ENCODE results near the gene GOLGA6D.
A peak's percentile ranks its signal among the peaks of the same experiment; 100 is the strongest.
"Not testable (repeated sequence)": the region's sequence is repeated elsewhere in the genome, so short reads cannot be mapped to it uniquely, and the experiment has no call there.

Gene GOLGA6D

DNA sequence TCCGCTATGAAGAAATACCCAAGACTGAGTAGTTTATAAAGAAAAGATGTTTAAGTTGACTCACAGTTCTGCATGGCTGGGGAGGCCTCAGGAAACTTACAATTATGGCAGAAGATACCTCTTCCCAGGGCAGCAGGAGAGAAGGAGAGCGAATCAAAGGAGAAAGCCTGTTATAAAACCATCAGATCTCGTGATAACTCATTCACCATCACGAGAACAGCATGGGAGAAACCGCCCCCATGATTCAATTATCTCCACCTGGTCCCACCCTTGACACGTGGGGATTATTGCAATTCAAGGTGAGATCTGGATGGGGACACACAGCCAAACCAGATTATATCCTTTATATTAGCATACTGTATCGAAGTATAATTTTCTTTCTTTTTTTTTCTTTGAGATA lies 49.5 kb downstream of the GOLGA6D start:
- DNase-seq (ENCODE audit: low read depth), result not testable (repeated sequence)

DNA sequence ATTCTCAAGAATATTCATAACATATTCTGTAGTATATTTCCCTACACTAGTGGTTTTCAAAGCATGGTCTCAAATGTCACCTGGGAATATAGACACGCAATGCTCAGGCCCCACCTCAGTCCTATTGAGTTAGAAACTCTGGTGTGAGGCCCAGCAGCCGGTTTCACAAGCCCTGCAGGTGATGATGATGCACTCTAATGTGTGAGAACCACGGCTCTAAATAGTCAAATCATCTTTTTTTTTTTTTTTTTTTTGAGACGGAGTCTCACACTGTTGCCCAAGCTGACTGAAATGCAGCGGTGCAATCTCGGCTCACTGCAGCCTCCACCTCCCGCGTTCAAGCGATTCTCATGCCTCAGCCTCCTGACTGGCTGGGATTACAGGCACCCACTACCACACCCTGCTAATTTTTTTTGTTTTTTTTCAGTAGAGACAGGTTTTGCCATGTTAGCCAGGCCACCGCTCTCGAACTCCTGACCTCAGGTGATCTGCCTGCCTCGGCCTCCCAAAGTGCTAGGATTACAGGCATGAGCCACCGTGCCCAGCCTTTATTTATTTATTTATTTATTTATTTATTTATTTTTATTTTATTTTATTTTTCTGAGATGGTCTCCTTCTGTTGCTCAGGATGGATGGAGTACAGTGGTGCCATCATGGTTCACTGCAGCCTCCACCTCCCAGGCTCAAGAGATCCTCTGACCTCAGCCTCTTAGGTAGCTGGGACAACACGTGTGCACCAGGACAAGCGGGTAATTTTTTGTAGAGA lies 51.2 kb downstream of the GOLGA6D start:
- not testable (repeated sequence) for DNase-seq (ENCODE audit: low read depth)

DNA sequence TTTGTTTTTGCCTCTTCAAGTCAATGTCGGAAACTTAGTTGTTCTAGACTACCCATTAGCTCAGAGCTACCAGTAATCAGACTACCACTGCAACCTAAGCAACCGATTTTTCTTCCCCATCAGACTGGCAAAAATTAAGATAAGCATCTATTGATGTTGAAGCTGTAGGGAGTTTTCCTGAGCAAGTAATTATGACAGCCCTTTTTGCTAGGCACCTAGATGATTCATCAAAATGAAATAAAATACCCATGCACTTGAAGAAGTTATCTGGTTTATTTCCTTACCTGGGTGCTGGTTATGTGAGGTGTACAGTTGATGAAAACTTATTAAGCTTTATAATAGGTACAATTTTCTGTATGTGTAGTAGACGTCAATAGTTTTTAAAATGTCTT lies 52.7 kb downstream of the GOLGA6D start:
- DNase-seq (ENCODE audit: low read depth), result no peak

DNA sequence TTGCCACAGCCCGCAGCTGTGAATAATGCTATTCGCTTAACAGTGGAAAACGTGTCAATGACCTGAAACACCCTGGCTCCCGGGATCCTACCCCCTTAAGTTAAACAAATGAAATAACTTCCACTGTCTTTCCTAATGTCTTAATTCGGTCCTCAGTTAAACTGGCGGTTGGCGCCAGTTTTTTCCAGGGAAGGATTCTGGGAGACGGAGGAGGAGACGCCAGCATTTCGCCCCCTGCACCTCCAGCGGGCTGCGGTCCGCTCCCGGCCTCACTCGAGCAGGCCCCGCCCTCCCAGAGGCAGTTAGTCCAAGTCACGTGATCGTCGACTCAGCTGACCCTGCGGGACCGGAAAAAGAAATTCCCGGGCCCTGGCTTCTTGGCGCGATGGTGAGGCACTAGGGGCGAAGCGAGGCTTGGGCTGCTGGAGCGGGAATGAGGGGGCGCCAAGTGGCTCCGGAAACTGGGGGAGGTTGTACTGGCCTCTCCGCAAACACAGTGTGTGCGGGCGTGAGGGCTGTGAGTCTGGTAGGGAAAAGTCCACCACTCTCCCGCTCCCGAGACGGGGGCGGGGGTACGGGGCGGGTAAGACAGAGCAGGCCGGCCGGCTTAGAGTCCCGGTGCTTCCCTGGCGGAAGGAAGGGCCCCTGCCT lies 53.2 kb downstream of the GOLGA6D start, which contains the start of gene COMMD4:
COMMD4 (plus strand) TSS at position 359 of the 651 bp plus-strand sequence; CDS start at position 386, 27 bp downstream.
- peak; percentile 68 for DNase-seq (ENCODE audit: low read depth)

DNA sequence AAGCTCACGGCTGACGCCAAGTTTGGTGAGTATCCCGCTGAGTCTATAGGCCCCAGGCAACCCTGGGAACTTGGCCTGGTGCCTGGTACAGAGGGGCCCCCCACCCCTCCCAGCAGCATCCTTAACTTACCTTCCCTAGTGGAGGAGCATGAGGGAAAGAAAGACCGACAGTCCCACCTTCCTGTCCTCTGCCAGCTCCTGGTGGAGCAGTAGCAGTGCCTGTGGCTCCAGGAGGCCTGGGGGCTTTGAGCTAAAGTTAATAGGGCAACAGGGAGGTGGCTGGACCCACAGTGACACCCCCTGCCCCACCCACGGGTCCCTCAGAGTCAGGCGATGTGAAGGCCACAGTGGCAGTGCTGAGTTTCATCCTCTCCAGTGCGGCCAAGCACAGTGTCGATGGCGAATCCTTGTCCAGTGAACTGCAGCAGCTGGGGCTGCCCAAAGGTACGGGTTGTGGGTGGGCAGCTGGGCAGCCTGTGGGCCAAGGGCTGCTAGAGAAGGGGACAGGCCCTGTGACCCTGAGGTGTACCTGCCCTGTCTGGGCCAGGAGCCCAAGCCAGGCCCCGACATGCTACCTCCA lies 56.1 kb downstream of the GOLGA6D start:
- no peak for DNase-seq (ENCODE audit: low read depth)

DNA sequence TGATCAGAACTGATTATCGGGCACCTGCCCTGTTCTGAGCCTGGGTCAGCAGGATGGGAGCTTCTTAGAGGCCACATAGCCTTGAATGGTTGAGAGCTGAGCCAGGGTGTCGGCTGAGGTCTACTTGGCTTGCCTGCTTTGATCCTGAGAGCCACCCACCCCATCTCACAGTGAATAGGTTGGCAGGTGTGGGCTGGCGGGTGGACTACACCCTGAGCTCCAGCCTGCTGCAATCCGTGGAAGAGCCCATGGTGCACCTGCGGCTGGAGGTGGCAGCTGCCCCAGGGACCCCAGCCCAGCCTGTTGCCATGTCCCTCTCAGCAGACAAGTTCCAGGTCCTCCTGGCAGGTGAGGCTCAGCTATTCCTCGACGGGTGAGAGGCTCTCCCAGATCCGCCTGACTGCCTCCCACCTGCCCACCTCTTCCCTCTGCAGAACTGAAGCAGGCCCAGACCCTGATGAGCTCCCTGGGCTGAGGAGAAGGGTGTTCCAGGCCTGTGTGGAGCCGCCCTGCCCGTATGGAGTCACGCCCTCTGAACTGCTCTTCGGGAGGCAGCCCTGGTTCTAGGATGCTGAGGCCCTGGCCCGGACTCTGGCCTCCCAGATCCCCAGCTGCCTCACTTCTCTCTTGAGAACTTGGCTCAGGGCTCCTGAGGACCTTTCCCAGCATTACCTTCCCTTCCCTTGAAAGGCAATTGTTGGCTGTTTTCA lies 57.1 kb downstream of the GOLGA6D start:
- no peak for DNase-seq (ENCODE audit: low read depth)

DNA sequence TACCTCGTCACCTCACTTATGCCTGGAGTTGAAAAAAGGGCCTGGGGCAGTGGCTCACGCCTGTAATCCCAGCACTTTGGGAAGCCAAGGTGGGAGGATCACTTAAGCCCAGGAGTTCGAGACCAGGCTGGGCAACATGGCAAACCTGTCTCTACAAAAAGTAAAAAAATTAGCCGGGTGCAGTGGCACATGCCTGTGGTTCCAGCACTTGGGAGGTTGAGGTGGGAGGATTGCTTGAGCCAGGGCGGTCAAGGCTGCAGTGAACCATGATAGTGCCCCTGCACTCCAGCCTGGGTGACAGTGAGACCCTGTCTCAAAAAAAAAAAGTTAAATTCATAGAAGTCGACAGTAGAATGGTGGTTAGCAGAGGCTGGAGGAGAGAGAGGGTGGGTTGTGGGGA lies 59.6 kb downstream of the GOLGA6D start:
- no peak for DNase-seq (ENCODE audit: low read depth)

DNA sequence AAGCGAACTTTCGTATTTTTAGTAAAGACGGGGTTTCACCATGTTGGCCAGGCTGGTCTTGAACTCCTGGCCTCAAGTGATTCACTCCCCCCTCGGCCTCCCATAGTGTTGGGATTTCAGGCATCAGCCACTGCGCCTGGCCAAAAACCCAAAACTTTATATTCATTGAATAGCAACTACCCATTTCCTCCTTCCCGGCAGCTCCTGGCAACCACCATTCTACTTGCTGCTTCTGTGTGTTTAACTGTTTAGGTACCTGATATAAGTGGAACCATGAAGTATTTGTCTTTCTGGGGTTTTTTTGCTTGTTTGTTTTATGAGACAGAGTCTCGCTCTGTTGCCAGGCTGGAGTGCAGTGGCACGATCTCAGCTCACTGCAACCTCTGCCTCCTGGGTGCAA lies 61.3 kb downstream of the GOLGA6D start:
- DNase-seq (ENCODE audit: low read depth), result not testable (repeated sequence)

Data from HS-5 (cell line).